Aorta (tissue), 5 donors: ENCODE data around the gene PEX19. TPM values are rescaled to one million over a fixed set of nuclear protein-coding genes. Genes with fewer than 3 reads are reported as not detected.
"Not testable (repeated sequence)": the region's sequence is repeated elsewhere in the genome, so short reads cannot be mapped to it uniquely, and the experiment has no call there.

Experiments
- ATAC-seq: fragments of 200-7000 bp; cut with Tn5 transposase; one replicate; pipeline ENCODE4 v1.9.1; 2022; ENCODE audit warnings: moderate library complexity; ENCODE audit not compliant: low FRiP score
- DNase-seq, 2 donors: peaks; one replicate each; pipeline ENCODE4 v3.0.0-alpha.2; 2020
- H3K27ac ChIP-seq, 2 donors: one replicate each; pipeline ENCODE4 v1.5.1; 2013; ENCODE audit warnings: low read length in 2 of 2, mild to moderate bottlenecking in 2 of 2, moderate library complexity in 2 of 2, control low read depth in 1 of 2, inconsistent platforms in 1 of 2, low read depth in 1 of 2
- H3K27me3 ChIP-seq, 2 donors: one replicate each; pipeline ENCODE4 v1.6.1; 2013; ENCODE audit warnings: control low read depth in 1 of 2, low read length in 1 of 2, mild to moderate bottlenecking in 1 of 2, moderate library complexity in 1 of 2; ENCODE audit not compliant: insufficient read depth in 2 of 2, control insufficient read depth in 1 of 2
- H3K36me3 ChIP-seq, 2 donors: one replicate each; pipeline ENCODE4 v1.6.1; 2013; ENCODE audit warnings: control low read depth in 1 of 2, low read length in 1 of 2, mild to moderate bottlenecking in 1 of 2; ENCODE audit not compliant: insufficient read depth in 2 of 2, control insufficient read depth in 1 of 2
- H3K4me1 ChIP-seq, 2 donors: one replicate each; pipeline ENCODE4 v1.6.1; 2013; ENCODE audit warnings: low read length in 2 of 2, control low read depth in 1 of 2, mild to moderate bottlenecking in 1 of 2, moderate library complexity in 1 of 2; ENCODE audit not compliant: insufficient read depth in 2 of 2, control insufficient read depth in 1 of 2
- H3K4me3 ChIP-seq, 2 donors: one replicate each; pipeline ENCODE4 v1.5.1; 2013; ENCODE audit warnings: low read length in 2 of 2, control low read depth in 1 of 2, mild to moderate bottlenecking in 1 of 2
- H3K9me3 ChIP-seq: one replicate; pipeline ENCODE4 v1.6.1; 2013; ENCODE audit warnings: mild to moderate bottlenecking, low read length; ENCODE audit not compliant: control insufficient read depth
- WGBS, 2 donors: extraction: QIAGEN DNeasy Blood & Tissue Kit; methylation state at CpG; one replicate each; pipeline ENCODE4 v1.1.7; 2013; 5-methylcytosine and 5-hydroxymethylcytosine counted together
- intact Hi-C, 2 donors: fragments of 100-400 bp; cut with DNase I; formaldehyde crosslinking; loops; one replicate each; pipeline versions ENCODE4 v1.14.2 to v1.15.0; 2022
- polyA plus RNA-seq, 2 donors: library from polyadenylated mRNA; stranded (reverse); fragments of 200-250 nt; gene quantifications; one replicate each; pipeline ENCODE4 v1.2.3, GENCODE V29; 2013
- total RNA-seq, 2 donors: library from RNA; stranded (reverse); fragmentation: NEBNext Ultra II Directional; extraction: Animal tissue kit (Norgen Biotek cat#: 25700); gene quantifications; one replicate each; pipeline ENCODE4 v1.2.1, GENCODE V29; 2021
- donor health status: healthy with polysubstance abuse.
- donor health status: Bipolar disorder and iron deficiency.
- donor health status: DM: no; HTN: no; CAD: no.
- donor health status: DM: no; HTN: no; CAD: no.
- donor health status: DM: yes; HTN: yes; CAD: no.

The PEX19 gene
- total and polyA plus RNA-seq, 4 donors = 32.2 to 55.1 (median 38.6) TPM

DNA sequence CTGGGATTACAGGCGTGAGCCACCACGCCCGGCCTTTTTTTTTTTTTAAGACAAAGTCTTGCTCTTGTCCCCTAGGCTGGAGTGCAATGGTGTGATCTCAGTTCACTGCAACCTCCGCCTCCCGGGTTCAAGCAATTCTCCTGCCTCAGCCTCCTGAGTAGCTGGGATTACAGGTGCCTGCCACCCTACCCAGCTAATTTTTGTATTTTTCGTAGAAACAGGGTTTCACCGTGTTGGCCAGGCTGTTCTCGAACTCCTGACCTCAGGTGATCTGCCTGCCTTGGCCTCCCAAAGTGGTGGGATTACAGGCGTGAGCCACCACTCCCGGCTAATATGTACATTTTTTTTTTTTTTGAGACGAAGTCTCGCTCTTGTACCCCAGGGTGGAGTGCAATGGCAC, 2.8 kb upstream of the PEX19 start:
- H3K27ac ChIP-seq, H3K27me3 ChIP-seq, ATAC-seq, H3K4me3 ChIP-seq, H3K9me3 ChIP-seq, DNase-seq, H3K4me1 ChIP-seq: not testable (repeated sequence)
- H3K36me3 ChIP-seq = peaks cover 16 to 17% of the 10 kb centered on the region in 2 donors
- intact Hi-C loops = loop anchor here in 1 of 2 donors (5.0 kb wide), 1 partner anchor 95 kb away; the partner anchor contains the start of gene CASQ1
- 92 to 93% methylated on average over 12 of the region's 12 CpGs for WGBS, 2 donors

DNA sequence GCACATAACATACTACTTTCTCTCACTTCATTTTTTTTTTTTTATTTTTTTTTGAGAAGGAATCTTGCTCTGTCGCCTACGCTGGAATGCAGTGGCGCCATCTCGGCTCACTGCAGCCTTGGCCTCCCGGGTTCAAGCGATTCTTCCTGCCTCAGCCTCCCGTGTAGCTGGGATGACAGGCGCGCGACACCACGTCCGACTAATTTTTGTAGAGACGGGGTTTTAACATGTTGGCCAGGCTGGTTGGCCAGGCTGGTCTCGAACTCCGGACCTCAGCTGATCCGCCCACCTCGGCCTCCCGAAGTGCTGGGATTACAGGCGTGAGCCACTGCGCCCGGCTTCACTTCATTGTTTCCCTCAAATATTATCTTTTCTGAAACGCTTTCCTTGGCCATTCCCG, 573 bp upstream of the PEX19 start:
- Histone ChIP-seq H3K27ac (no peak overlapping the region), H3K4me1 (peaks cover 0 to 7% of the 10 kb centered on the region in 2 donors), H3K9me3 (no peaks in the 10 kb centered on the region), H3K4me3 (no peak overlapping the region), H3K36me3 (peaks cover 6 to 9% of the 10 kb centered on the region in 2 donors), H3K27me3 (no peaks in the 10 kb centered on the region)
- DNase-seq = no peak
- WGBS, 2 donors = 81 to 82% methylated on average over 23 of the region's 23 CpGs
- intact Hi-C loops = loop anchor here (2.0 to 5.0 kb wide), 3 partner anchors 23 to 187 kb away; partner anchors contain the start of genes CASQ1 (in 1 of the 2), DCAF8 (in 1 of the 2) and IGSF8 (in 1 of the 2)
- ATAC-seq = no peak

DNA sequence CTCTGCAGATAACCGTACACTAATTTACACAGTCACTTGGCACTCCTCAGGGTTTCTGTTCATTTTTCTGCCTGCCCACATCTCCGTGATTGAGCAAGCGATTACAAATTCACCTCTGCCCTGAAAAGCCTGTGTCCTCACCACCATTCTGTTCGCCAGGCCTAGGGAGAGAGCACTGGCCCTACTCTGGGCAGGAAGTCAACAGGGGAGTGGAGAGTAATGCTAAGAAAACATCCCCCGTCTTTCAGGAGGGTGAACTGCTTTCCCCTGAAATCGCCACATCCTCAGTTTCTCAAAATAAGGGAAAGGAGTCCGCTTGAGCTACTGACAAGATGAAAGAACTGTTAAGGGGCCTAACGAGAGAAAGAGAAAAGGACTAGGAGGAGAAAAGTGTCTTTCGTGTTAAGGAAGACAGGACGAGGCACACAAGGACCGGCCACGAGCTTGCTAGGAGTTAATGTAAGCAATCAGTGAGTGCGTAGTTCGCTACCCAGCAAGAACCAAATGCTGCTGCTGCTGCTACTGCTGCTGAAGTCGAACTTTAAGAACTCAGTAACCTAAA, 632 bp downstream of the PEX19 start:
- H3K36me3 ChIP-seq = peaks cover 0 to 4% of the 10 kb centered on the region in 2 donors
- H3K27me3 ChIP-seq = no peaks in the 10 kb centered on the region
- peak overlapping the region in 1 of 2 donors; percentile 58 for H3K27ac ChIP-seq
- H3K4me3 ChIP-seq = peak overlapping the region; percentile 73 to 83
- peaks cover 0 to 7% of the 10 kb centered on the region in 2 donors for H3K4me1 ChIP-seq
- H3K9me3 ChIP-seq = no peaks in the 10 kb centered on the region
- DNase-seq = no peak
- peak; percentile 59 for ATAC-seq
- WGBS, 2 donors = 1% methylated on average over 15 of the region's 15 CpGs
- intact Hi-C loops = loop anchor here in 1 of 2 donors (2.0 kb wide), 2 partner anchors 22 to 186 kb away; partner anchors contain the start of genes DCAF8 and IGSF8

DNA sequence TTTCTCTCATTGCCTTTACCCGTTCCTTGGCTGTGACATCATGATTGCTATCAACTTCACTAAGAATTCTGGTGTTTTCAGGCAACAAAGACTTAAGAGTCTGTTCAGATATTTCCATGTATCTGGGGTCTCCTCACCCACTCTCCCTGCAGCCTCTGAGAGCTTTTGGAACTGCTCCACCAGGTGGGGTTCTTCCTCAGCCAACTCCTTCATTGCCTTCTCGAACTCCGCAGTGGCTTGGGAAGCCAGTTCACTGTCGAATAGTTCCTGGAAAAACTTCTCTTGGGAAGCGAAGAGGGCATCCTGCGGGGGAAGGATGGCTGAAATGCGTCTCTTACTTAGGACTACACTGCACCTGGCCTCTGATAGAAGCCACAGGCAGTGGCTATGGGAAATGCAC, 2.1 kb downstream of the PEX19 start:
- 87 to 89% methylated on average over 7 of the region's 7 CpGs for WGBS, 2 donors
- peaks cover 1 to 10% of the 10 kb centered on the region in 2 donors for H3K36me3 ChIP-seq

DNA sequence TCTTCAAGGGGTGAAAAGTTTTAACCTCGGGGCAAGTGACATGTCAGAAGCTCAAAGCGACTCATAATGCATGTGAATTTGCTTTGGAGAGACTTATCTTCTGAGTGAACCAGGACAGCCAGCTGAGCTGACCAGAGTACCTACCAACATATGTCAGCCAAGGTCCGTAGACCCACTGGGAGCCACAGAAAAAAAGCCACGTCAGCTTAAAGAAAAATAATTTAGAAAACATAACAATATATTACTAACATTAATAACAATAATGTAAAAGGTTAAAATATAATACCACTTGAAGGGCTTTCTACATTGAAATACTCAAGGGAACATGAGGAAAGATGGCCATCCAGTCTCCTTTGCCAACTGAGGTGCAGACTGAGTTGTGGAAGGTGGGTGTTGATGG, 6.9 kb downstream of the PEX19 start:
- WGBS, 2 donors = 79 to 80% methylated on average over 4 of the region's 4 CpGs

More for the DNA sequence above, 2.1 kb downstream of the PEX19 start:
- intact Hi-C loops = no loop called here
- Histone ChIP-seq H3K27me3 (no peaks in the 10 kb centered on the region), H3K4me3 (no peak overlapping the region), H3K9me3 (no peaks in the 10 kb centered on the region), H3K27ac (no peak overlapping the region), H3K4me1 (peaks cover 0 to 7% of the 10 kb centered on the region in 2 donors)
- DNase-seq = no peak
- no peak for ATAC-seq

DNA sequence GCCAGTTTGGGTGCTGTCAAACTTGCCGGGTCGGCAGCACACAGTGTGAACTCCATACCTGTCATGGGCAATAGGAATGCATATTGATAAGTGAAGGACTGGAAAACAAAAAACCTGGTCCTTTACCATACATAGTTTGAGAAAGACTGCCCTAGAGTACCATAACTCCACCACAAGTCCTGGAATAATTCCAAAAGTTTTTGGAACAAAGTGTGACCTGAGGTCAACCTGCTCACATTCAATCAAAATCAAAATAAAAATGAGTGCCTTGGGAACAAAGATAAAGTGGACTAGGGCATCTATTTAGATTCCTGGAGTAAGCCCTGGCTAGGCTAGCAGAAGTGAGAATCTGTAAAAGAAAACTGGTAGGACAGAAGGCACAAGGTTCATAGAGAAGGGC, 7.6 kb downstream of the PEX19 start:
- H3K9me3 ChIP-seq = no peaks in the 10 kb centered on the region
- intact Hi-C loops = no loop called here
- H3K4me1 ChIP-seq = no peaks in the 10 kb centered on the region
- H3K27ac ChIP-seq = no peak overlapping the region
- H3K36me3 ChIP-seq = peaks cover 6 to 11% of the 10 kb centered on the region in 2 donors
- WGBS, 2 donors = 36 to 42% methylated on average over 2 of the region's 2 CpGs
- no peaks in the 10 kb centered on the region for H3K27me3 ChIP-seq
- ATAC-seq (no peak), DNase-seq (no peak)
- no peak overlapping the region for H3K4me3 ChIP-seq

More for the DNA sequence above, 6.9 kb downstream of the PEX19 start:
- no peaks in the 10 kb centered on the region for H3K9me3 ChIP-seq
- peaks cover 6 to 11% of the 10 kb centered on the region in 2 donors for H3K36me3 ChIP-seq
- no peaks in the 10 kb centered on the region for H3K4me1 ChIP-seq
- ATAC-seq (no peak), DNase-seq (no peak)
- no peak overlapping the region for H3K4me3 ChIP-seq
- H3K27ac ChIP-seq = no peak overlapping the region
- no peaks in the 10 kb centered on the region for H3K27me3 ChIP-seq
- intact Hi-C loops = no loop called here

DNA sequence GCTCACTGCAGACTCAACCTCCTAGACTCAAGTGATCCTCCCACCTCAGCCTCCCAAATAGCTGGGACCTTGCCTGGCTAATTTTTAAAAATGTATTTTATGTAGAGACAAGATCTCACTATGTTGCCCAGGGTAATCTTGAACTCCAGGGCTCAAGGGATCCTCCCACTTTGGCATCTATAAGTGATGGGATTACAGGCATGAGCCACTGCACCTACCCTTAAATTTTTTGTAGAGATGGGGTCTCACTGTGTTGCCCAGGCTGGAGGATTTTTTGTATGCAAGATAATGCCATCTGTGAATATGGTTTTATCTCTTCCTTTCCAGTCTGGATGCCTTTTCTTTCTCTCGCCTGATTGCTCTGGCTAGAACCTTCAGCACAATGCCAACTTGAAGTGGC, 13.9 kb downstream of the PEX19 start:
- Histone ChIP-seq H3K27ac (no peak overlapping the region), H3K9me3 (no peaks in the 10 kb centered on the region)
- intact Hi-C loops = no loop called here

DNA sequence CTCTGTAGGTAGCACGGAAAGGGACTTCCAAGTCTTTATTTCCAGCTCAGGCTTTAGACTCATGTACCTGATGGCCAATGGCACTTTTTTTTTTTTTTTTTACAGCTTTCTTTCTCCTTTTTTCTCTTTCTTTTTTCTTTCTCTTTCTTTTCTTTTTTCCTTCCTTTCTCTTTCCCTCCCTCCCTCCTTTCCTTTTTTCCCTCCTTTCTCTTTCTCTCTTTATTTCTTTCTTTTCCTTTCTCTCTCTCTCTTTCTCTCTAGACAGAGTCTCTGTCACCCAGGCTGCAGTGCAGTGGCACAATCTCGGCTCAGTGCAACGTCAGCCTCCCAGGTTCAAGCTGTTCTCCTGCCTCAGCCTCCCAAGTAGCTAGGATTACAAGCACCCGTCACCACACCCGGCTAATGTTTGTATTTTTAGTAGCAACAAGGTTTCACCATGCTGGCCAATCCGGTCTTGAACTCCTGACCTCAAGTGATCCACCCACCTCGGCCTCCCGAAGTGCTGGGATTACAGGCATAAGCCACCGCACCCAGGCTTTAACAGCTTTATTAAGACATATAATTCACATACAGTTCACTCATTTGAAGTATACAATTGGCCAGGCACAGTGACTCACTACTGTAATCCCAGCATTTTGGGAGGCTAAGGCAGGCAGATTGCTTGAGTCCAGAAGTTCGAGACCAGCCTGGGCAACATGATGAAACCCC, 17.5 kb downstream of the PEX19 start:
- H3K36me3 ChIP-seq = no peaks in the 10 kb centered on the region
- H3K4me1 ChIP-seq = no peaks in the 10 kb centered on the region
- no peaks in the 10 kb centered on the region for H3K27me3 ChIP-seq
- DNase-seq (no peak), ATAC-seq (no peak)
- 81% methylated on average over 10 of the region's 10 CpGs for WGBS, 2 donors
- intact Hi-C loops = no loop called here
- no peak overlapping the region for H3K27ac ChIP-seq
- H3K4me3 ChIP-seq = no peak overlapping the region
- no peaks in the 10 kb centered on the region for H3K9me3 ChIP-seq

More for the DNA sequence above, 13.9 kb downstream of the PEX19 start:
- Histone ChIP-seq H3K4me3 (no peak overlapping the region), H3K36me3 (no peaks in the 10 kb centered on the region), H3K27me3 (no peaks in the 10 kb centered on the region), H3K4me1 (no peaks in the 10 kb centered on the region)
- DNase-seq (no peak), ATAC-seq (no peak)
- 90% methylated on average over 1 of the region's 1 CpG for WGBS, 2 donors
